HG02981 (cell line): ENCODE data around the gene C12orf57.
A peak's percentile ranks its signal among the peaks of the same experiment; 100 is the strongest.

Source experiments
- ATAC-seq: cut with Tn5 transposase; IDR thresholded peaks from one replicate; pipeline ENCODE4 v1.9.1; 2021; ENCODE audit warnings: mild to moderate bottlenecking, moderate library complexity; ENCODE audit not compliant: unreplicated experiment

Gene C12orf57

GRCh38 chr12:6936636-6937480 is 7.0 kb upstream of the C12orf57 start:
- ATAC-seq, result no peak

GRCh38 chr12:6937481-6938352 is 6.1 kb upstream of the C12orf57 start:
- ATAC-seq, result peak; percentile 84

GRCh38 chr12:6938353-6939190 is 5.2 kb upstream of the C12orf57 start:
- no peak for ATAC-seq

- no peak for ATAC-seq
Observed at GRCh38 chr12:6939191-6939540, 4.7 kb upstream of the C12orf57 start.

- no peak for ATAC-seq
Observed at GRCh38 chr12:6941267-6941666, 2.6 kb upstream of the C12orf57 start.

- no peak for ATAC-seq
Observed at GRCh38 chr12:6941782-6942181, 2.0 kb upstream of the C12orf57 start.

- no peak for ATAC-seq
Observed at GRCh38 chr12:6942331-6942665, 1.5 kb upstream of the C12orf57 start.

GRCh38 chr12:6943389-6943721 is 467 bp upstream of the C12orf57 start:
- peak; percentile 33 for ATAC-seq

GRCh38 chr12:6944381-6945186 is 762 bp downstream of the C12orf57 start:
- ATAC-seq, result peak; percentile 32

- no peak for ATAC-seq
Observed at GRCh38 chr12:6945613-6946012, 1.8 kb downstream of the C12orf57 start.

- no peak for ATAC-seq
Observed at GRCh38 chr12:6946033-6946919, 2.5 kb downstream of the C12orf57 start.

- ATAC-seq, result no peak
Observed at GRCh38 chr12:6946920-6947374, 3.1 kb downstream of the C12orf57 start.

GRCh38 chr12:6947615-6948014 is 3.8 kb downstream of the C12orf57 start:
- no peak for ATAC-seq

- no peak for ATAC-seq
Observed at GRCh38 chr12:6948873-6949594, 5.2 kb downstream of the C12orf57 start.

GRCh38 chr12:6950401-6950801 is 6.6 kb downstream of the C12orf57 start:
- no peak for ATAC-seq

GRCh38 chr12:6950811-6951540 is 7.2 kb downstream of the C12orf57 start, which contains the start of gene PTPN6:
Gene PTPN6, plus strand, starts transcription at chr12:6951356. Its CDS starts 157 bp downstream, at chr12:6951513.
- no peak for ATAC-seq

- ATAC-seq, result no peak
Observed at GRCh38 chr12:6951551-6952120, 7.8 kb downstream of the C12orf57 start.
